ENCODE measurements around the gene ATG16L2.

DNA sequence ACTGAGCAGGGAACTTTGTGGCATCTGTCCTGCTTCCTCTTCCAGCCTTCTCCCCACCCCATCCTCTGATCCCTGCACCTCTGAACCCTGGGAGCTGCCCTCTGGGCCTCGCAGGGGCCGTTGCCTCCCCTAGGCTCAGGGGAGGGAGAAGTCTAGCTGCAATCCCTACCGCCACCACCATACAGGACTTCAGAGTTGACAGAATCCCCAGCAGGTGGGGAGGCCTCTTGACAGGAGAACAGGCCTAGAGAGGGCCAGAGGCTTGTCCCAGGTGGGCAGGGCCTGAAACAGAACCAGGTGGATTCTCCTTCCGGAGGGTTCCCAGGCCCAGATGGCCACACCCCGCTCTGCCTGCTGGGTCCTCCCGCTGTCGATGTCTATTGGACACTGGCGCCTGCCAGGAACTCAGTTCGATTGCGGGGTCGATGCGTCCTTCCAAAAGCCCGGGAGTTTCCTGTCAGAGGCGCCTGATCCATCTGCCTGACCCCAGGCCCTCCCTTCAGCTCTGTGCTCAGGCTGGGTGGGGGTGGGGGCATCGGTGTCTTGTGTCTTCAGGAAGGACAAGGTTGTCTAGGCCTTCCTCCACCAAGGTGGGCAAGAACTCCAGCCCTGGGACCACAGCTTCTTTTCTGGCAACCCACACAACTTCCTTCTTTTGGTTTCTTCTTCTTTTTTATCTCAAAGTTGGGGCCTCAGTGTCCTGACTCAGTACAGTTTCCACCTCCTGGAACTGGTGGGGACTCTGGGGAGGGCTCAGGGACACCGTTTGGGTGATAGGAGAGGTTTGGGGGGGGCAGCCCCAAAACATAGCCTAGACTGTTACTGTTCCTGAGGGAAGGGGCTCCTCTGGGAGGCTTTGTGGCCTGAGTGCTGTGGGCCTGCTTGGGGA lies 26.8 kb upstream of the ATG16L2 start:
- TF ChIP-seq, protein P1, sequence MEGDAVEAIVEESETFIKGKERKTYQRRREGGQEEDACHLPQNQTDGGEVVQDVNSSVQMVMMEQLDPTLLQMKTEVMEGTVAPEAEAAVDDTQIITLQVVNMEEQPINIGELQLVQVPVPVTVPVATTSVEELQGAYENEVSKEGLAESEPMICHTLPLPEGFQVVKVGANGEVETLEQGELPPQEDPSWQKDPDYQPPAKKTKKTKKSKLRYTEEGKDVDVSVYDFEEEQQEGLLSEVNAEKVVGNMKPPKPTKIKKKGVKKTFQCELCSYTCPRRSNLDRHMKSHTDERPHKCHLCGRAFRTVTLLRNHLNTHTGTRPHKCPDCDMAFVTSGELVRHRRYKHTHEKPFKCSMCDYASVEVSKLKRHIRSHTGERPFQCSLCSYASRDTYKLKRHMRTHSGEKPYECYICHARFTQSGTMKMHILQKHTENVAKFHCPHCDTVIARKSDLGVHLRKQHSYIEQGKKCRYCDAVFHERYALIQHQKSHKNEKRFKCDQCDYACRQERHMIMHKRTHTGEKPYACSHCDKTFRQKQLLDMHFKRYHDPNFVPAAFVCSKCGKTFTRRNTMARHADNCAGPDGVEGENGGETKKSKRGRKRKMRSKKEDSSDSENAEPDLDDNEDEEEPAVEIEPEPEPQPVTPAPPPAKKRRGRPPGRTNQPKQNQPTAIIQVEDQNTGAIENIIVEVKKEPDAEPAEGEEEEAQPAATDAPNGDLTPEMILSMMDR (IDR thresholded peaks at IDR 0.05; ENCODE audit: insufficient read depth, low read length) = no peak
- TF ChIP-seq SPI1 (IDR thresholded peaks at IDR 0.05; ENCODE audit: borderline replicate concordance, low read depth) = peak; percentile 39; the same call in 1 of the 2 replicates
- no peak for TF ChIP-seq GABPA (IDR thresholded peaks at IDR 0.05; ENCODE audit: low read depth)
- TF ChIP-seq, protein P2, sequence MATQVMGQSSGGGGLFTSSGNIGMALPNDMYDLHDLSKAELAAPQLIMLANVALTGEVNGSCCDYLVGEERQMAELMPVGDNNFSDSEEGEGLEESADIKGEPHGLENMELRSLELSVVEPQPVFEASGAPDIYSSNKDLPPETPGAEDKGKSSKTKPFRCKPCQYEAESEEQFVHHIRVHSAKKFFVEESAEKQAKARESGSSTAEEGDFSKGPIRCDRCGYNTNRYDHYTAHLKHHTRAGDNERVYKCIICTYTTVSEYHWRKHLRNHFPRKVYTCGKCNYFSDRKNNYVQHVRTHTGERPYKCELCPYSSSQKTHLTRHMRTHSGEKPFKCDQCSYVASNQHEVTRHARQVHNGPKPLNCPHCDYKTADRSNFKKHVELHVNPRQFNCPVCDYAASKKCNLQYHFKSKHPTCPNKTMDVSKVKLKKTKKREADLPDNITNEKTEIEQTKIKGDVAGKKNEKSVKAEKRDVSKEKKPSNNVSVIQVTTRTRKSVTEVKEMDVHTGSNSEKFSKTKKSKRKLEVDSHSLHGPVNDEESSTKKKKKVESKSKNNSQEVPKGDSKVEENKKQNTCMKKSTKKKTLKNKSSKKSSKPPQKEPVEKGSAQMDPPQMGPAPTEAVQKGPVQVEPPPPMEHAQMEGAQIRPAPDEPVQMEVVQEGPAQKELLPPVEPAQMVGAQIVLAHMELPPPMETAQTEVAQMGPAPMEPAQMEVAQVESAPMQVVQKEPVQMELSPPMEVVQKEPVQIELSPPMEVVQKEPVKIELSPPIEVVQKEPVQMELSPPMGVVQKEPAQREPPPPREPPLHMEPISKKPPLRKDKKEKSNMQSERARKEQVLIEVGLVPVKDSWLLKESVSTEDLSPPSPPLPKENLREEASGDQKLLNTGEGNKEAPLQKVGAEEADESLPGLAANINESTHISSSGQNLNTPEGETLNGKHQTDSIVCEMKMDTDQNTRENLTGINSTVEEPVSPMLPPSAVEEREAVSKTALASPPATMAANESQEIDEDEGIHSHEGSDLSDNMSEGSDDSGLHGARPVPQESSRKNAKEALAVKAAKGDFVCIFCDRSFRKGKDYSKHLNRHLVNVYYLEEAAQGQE (IDR thresholded peaks at IDR 0.05; ENCODE audit: insufficient replicate concordance, low read depth) = no peak
- no peak for TF ChIP-seq POLR2AphosphoS5 (IDR thresholded peaks at IDR 0.05; ENCODE audit: low read depth)

Measured in HL-60 (cell line).